Measurements from ENCODE around the gene VENTX. TPM values are rescaled to one million over a fixed set of nuclear protein-coding genes. Genes with fewer than 3 reads are reported as not detected.

VENTX gene
- total and polyA plus RNA-seq, 2 of the 4 experiments (the other 2 are of a cell fraction): not detected

- ChIA-PET POLR2A (ENCODE audit: unreplicated experiment) (no interaction called here), CTCF (no interaction called here)
- Histone ChIP-seq H3K79me1 (ENCODE audit: low read depth in 1 of 2, low read length in 2 of 2) (peaks cover 0 to 12% of the 10 kb centered on the region in 2 experiments; a peak in 3 of 4 replicates), H3K27me3 (ENCODE audit: control insufficient read depth, insufficient read depth, low read length) (no peaks in the 10 kb centered on the region; the same call in 1 of the 2 replicates), H4K5ac (ENCODE audit: low read depth, low read length) (no peak overlapping the region), H2AFZ (replicated peaks; ENCODE audit: low read length, poor library complexity) (no peak overlapping the region), H4K8ac (ENCODE audit: low read depth in 2 of 2, low read length in 2 of 2) (no peak overlapping the region), H3K4me2 (ENCODE audit: low read depth, low read length) (no peak overlapping the region), H3K18ac (ENCODE audit: low read depth, low read length) (no peak overlapping the region), H2BK20ac (ENCODE audit: low read depth, low read length) (no peak overlapping the region), H3K27ac (ENCODE audit: insufficient read depth, low read length) (no peak overlapping the region), H3K4me1 (ENCODE audit: control insufficient read depth, insufficient read depth, low read length) (peaks cover 10% of the 10 kb centered on the region), H3K14ac (replicated peaks; ENCODE audit: low read depth, low read length) (no peak overlapping the region), H3K9ac (ENCODE audit: low read depth, low read length) (no peak overlapping the region), H3K56ac (ENCODE audit: extremely low read depth, insufficient read depth, low read length) (no peak overlapping the region), H3K9me3 (ENCODE audit: control insufficient read depth, insufficient read depth, low read length) (no peaks in the 10 kb centered on the region), H4K91ac (ENCODE audit: insufficient read depth, low read depth, low read length) (no peak overlapping the region), H3K23ac (ENCODE audit: low read depth, low read length) (no peak overlapping the region), H3K9me1 (ENCODE audit: insufficient read depth, low read length) (0 out of 2 replicates have a peak, but pooled peaks cover 4% of the 10 kb centered on the region), H3K4ac (ENCODE audit: low read depth, low read length) (no peak overlapping the region), H4K20me1 (ENCODE audit: insufficient read depth, low read length) (peaks cover 7% of the 10 kb centered on the region; the same call in 1 of the 2 replicates), H2BK5ac (ENCODE audit: low read depth, low read length, poor library complexity, severe bottlenecking) (no peak overlapping the region), H2BK15ac (ENCODE audit: low read depth, low read length) (no peak overlapping the region), H2BK120ac (ENCODE audit: low read depth, low read length) (no peak overlapping the region), H2AK9ac (replicated peaks; ENCODE audit: low read depth, low read length, poor library complexity) (no peak overlapping the region), H2AK5ac (ENCODE audit: low read depth, low read length) (no peak overlapping the region), H3K36me3 (ENCODE audit: control insufficient read depth, insufficient read depth, low read length) (peaks cover 63% of the 10 kb centered on the region), H3K4me3 (ENCODE audit: insufficient read depth, low read depth, low read length) (no peak overlapping the region)
- in situ Hi-C loops (cut with MboI; ENCODE audit: low sequenced_read_pairs): no loop called here
- intact Hi-C loops (cut with micrococcal nuclease): no loop called here
- 87% methylated on average over 12 of the region's 38 CpGs; no CpG with 5 or more reads in 1 of the 2 experiments for WGBS, 2 experiments (ENCODE audit: extremely low coverage in 2 of 2, insufficient read length in 1 of 2)
- no peak for ATAC-seq (ENCODE audit: low read depth)
- no peak for TF ChIP-seq CEBPB (IDR thresholded peaks at IDR 0.05; ENCODE audit: low read depth, low read length)
- TF ChIP-seq BHLHE40 (IDR thresholded peaks at IDR 0.05; ENCODE audit: low read depth, low read length): no peak
- no peak for TF ChIP-seq MXI1 (IDR thresholded peaks at IDR 0.05; ENCODE audit: borderline replicate concordance, low read depth, low read length)
- no peak for TF ChIP-seq RAD21 (IDR thresholded peaks at IDR 0.05; ENCODE audit: low read length)
- TF ChIP-seq CTCF (conservative IDR thresholded peaks at IDR 0.05; ENCODE audit: low read depth, low read length): no peak
- no peak for TF ChIP-seq RFX5 (IDR thresholded peaks at IDR 0.05; ENCODE audit: low read depth, low read length)
- TF ChIP-seq CHD1 (IDR thresholded peaks at IDR 0.05; ENCODE audit: low read depth, low read length): no peak
- no peak for TF ChIP-seq NFE2L2 (IDR thresholded peaks at IDR 0.05; ENCODE audit: low read depth, low read length)
- TF ChIP-seq POLR2A (IDR thresholded peaks at IDR 0.05; ENCODE audit: low read depth, low read length): no peak
- no peak for TF ChIP-seq RCOR1 (IDR thresholded peaks at IDR 0.05; ENCODE audit: insufficient replicate concordance, low read length)
- TF ChIP-seq MAFK (IDR thresholded peaks at IDR 0.05; ENCODE audit: low read depth, low read length): no peak
- TF ChIP-seq FOS (IDR thresholded peaks at IDR 0.05; ENCODE audit: low read depth, low read length): no peak
- no peak for TF ChIP-seq SMC3 (IDR thresholded peaks at IDR 0.05; ENCODE audit: low read depth, low read length)
- TF ChIP-seq MAZ (IDR thresholded peaks at IDR 0.05; ENCODE audit: borderline replicate concordance, low read depth, low read length): no peak
- dilution Hi-C loops (cut with HindIII; ENCODE audit: low sequenced_read_pairs, unreplicated experiment): no loop called here
- no TSS peak for BruUV-seq (replicated peaks)
- DNase-seq: no peak
These were observed 44.1 kb downstream of the VENTX start for GRCh38 chr10:133281628-133282372.
